Testis (tissue), 3 donors: Measurements from ENCODE around the gene SLC38A1. TPM values are rescaled to one million over a fixed set of nuclear protein-coding genes. Genes with fewer than 3 reads are reported as not detected.

Experiments used
- DNase-seq: peaks from one replicate; pipeline ENCODE4 v3.0.0-alpha.2; 2019
- H3K27ac ChIP-seq, 2 donors: fragments of 200-600 bp; sonication (generic); one replicate each; pipeline ENCODE4 v1.5.1; 2019
- H3K27me3 ChIP-seq: fragments of 200-600 bp; sonication (generic); one replicate; pipeline ENCODE4 v1.5.1; 2019
- H3K36me3 ChIP-seq: fragments of 200-600 bp; sonication (generic); one replicate; pipeline ENCODE4 v1.5.1; 2017; ENCODE audit warnings: low read depth; ENCODE audit errors: missing control alignments
- H3K4me1 ChIP-seq: fragments of 200-600 bp; sonication (generic); one replicate; pipeline ENCODE4 v1.5.1; 2019
- H3K4me3 ChIP-seq, 2 donors: fragments of 200-600 bp; sonication (generic); one replicate each; pipeline ENCODE4 v1.5.1; 2017 to 2019
- H3K9me3 ChIP-seq: fragments of 200-600 bp; sonication (generic); one replicate; pipeline ENCODE4 v1.5.1; 2017
- POLR2A ChIP-seq: fragments of 450-650 bp; IDR thresholded peaks from one replicate; pipeline ENCODE4 v1.6.1; 2017; ENCODE audit warnings: antibody characterized with exemption, mild to moderate bottlenecking, moderate library complexity
- WGBS, 2 donors: methylation state at CpG; one replicate each; pipeline ENCODE4 v1.1.5; 2018; 5-methylcytosine and 5-hydroxymethylcytosine counted together
- intact Hi-C: fragments of 100-400 bp; cut with DNase I; formaldehyde crosslinking; loops from one replicate; pipeline ENCODE4 v1.15.1; 2023; ENCODE audit warnings: low total_unique reads
- polyA plus RNA-seq: library from polyadenylated mRNA; stranded (reverse); fragments of 350-450 nt; fragmentation: Illumina TruSeq; extraction: RNeasy Lipid Tissue Mini Kit (QIAGEN cat#74804); gene quantifications from one replicate; pipeline ENCODE4 v1.2.3, GENCODE V29; 2014; ENCODE audit warnings: low read depth, low replicate concordance; ENCODE audit not compliant: insufficient read depth
- total RNA-seq, 2 donors: library from RNA; depleted of rRNA; stranded (reverse); fragments of >200 nt; gene quantifications; one replicate each; pipeline ENCODE4 v1.2.3, GENCODE V29; 2016
- TF ChIP-seq, protein P1 (sequence below), 3 experiments: fragments of 450-650 bp in 2 of 3; fragments of 200-600 bp in 1 of 3; sonication (generic) in 1 of 3; IDR thresholded peaks; one replicate each; pipeline ENCODE4 v1.5.1; 2016 to 2019; ENCODE audit warnings: antibody characterized with exemption in 3 of 3, mild to moderate bottlenecking in 2 of 3, moderate library complexity in 1 of 3

SLC38A1 gene
- total and polyA plus RNA-seq, 3 donors from 2014 or later = 1.6 to 8.7 (median 4.0) TPM

DNA sequence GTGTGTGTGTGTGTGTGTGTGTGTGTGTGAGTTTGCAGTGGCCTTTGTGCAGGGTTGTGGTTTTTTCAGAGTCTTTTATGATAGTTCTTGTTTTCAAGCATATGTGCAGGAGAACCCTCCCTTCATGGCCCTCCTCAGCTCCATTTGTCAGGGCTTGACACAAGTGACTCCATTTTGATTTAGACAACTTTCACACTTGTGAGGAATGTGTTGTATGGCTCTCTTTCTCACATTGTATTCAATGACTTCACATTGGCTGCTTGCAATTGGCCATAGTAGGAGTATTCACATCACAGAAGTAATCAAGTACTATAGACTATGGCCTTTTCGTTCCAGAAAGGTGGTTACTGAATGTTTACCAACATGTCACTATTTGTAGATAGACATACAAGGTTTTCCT is 133.1 kb downstream of the SLC38A1 start:
- H3K27me3 ChIP-seq = no peaks in the 10 kb centered on the region
- no peaks in the 10 kb centered on the region for H3K4me1 ChIP-seq
- H3K27ac ChIP-seq = no peak overlapping the region
- H3K9me3 ChIP-seq = no peaks in the 10 kb centered on the region
- WGBS, 2 donors = 94 to 100% methylated on average over 1 of the region's 1 CpG
- no peak overlapping the region for H3K4me3 ChIP-seq
- DNase-seq = no peak
- TF ChIP-seq POLR2A = no peak
- TF ChIP-seq, protein P1, sequence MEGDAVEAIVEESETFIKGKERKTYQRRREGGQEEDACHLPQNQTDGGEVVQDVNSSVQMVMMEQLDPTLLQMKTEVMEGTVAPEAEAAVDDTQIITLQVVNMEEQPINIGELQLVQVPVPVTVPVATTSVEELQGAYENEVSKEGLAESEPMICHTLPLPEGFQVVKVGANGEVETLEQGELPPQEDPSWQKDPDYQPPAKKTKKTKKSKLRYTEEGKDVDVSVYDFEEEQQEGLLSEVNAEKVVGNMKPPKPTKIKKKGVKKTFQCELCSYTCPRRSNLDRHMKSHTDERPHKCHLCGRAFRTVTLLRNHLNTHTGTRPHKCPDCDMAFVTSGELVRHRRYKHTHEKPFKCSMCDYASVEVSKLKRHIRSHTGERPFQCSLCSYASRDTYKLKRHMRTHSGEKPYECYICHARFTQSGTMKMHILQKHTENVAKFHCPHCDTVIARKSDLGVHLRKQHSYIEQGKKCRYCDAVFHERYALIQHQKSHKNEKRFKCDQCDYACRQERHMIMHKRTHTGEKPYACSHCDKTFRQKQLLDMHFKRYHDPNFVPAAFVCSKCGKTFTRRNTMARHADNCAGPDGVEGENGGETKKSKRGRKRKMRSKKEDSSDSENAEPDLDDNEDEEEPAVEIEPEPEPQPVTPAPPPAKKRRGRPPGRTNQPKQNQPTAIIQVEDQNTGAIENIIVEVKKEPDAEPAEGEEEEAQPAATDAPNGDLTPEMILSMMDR (IDR thresholded peaks at IDR 0.05) = no peak
- intact Hi-C loops = no loop called here
- H3K36me3 ChIP-seq = no peaks in the 10 kb centered on the region

DNA sequence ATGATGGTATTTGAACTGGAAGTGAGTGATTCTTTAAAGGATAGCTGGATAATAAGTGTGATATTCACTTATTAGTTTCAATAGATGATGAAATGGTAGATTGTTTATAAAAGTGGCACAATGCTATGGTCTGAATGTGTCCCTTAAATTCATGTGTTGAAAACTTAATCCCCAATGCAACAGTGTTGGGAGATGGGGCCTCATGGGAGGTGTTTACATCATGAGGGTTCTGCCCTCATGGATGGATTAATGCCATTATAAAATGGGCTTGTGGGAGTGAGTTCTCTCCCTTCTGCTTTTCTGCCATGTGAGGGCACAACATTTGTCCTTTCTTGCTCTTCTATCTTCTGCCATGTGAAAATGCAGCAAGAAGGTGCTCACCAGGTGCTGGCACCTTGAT is 134.0 kb downstream of the SLC38A1 start:
- Histone ChIP-seq H3K4me1 (no peaks in the 10 kb centered on the region), H3K27me3 (no peaks in the 10 kb centered on the region), H3K4me3 (no peak overlapping the region), H3K9me3 (no peaks in the 10 kb centered on the region), H3K27ac (no peak overlapping the region), H3K36me3 (no peaks in the 10 kb centered on the region)
- intact Hi-C loops = no loop called here
- TF ChIP-seq, protein P1 (IDR thresholded peaks at IDR 0.05) = no peak
- no peak for TF ChIP-seq POLR2A
- no peak for DNase-seq

DNA sequence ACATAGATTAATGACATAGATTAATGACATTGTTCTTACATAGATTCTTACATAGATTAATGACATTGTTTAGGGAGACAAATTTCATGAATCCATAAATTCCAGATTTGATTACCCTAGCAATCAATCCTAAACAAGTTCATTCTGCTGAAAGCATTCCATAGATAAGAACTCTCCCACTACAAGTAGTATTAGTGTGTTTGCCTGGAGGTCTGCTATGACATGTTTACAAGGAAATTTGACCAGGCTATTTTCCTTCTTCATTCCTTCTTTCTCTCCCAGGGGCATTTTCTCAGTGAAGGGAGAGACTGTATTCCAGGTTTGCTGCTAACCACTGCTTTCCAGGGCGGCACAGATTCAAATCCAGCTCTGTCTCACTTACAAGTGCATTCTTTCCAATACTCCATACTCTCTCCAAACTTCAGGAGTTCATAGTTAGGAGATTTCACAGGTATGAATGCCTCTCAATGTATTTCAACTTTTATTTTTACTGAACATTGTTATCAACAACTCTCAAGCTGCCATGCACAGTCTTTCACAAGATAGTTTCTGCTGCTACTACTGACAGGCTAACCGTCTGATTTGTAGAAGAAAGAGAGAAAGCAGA is 134.5 kb downstream of the SLC38A1 start:
- Histone ChIP-seq H3K27me3 (no peaks in the 10 kb centered on the region), H3K4me1 (no peaks in the 10 kb centered on the region), H3K27ac (no peak overlapping the region), H3K36me3 (no peaks in the 10 kb centered on the region), H3K9me3 (no peaks in the 10 kb centered on the region), H3K4me3 (no peak overlapping the region)
- TF ChIP-seq, protein P1 (IDR thresholded peaks at IDR 0.05) = no peak
- no peak for TF ChIP-seq POLR2A
- no peak for DNase-seq
- intact Hi-C loops = no loop called here
- WGBS, 2 donors = 81 to 82% methylated on average over 2 of the region's 2 CpGs

DNA sequence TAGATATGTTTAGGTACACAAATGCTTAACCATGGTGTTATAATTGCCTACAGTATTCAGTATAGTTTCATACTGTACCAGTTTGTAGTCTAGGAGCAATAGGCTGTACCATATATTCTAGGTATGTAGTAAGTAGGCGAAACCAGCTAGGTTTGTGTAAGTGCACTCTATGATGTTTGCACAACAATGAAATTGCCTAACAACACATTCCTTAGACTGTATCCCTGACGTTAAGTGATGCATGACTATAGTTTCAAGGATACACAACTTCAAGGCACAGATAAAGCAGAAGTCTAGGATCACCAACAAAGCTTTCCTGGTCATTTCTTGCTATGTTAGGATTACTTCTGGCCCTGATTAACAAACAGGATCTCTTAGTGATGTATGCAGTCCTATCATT is 135.1 kb downstream of the SLC38A1 start:
- WGBS, 2 donors = 72 to 74% methylated on average over 2 of the region's 2 CpGs
- TF ChIP-seq POLR2A = no peak
- TF ChIP-seq, protein P1 (IDR thresholded peaks at IDR 0.05) = no peak

More for the DNA sequence above, 135.1 kb downstream of the SLC38A1 start:
- no peak for DNase-seq
- Histone ChIP-seq H3K9me3 (no peaks in the 10 kb centered on the region), H3K27me3 (no peaks in the 10 kb centered on the region), H3K27ac (no peak overlapping the region), H3K4me1 (no peaks in the 10 kb centered on the region), H3K4me3 (no peak overlapping the region), H3K36me3 (no peaks in the 10 kb centered on the region)
- intact Hi-C loops = no loop called here

Other genes with a start within 250 kb of the SLC38A1 start
- 100 to 1,000 TPM; 151 to 220 TPM for gene SLC38A2, start 103.7 kb upstream of the SLC38A1 start, total RNA-seq
- gene SLC38A2, start 103.7 kb upstream of the SLC38A1 start, polyA plus RNA-seq = 56.4 TPM